Ascending aorta (tissue), 2 donors: Measurements from ENCODE around the gene TSFM. TPM values are rescaled to one million over a fixed set of nuclear protein-coding genes. Genes with fewer than 3 reads are reported as not detected.
A peak's percentile ranks its signal among the peaks of the same experiment; 100 is the strongest.

ENCODE experiments used
- DNase-seq, 2 donors: peaks; one replicate each; pipeline ENCODE4 v3.0.0-alpha.2; 2019; ENCODE audit warnings: low spot score in 2 of 2
- H3K27ac ChIP-seq, 2 donors: fragments of 200-600 bp; sonication (generic); one replicate each; pipeline ENCODE4 v1.5.1; 2016 to 2017; ENCODE audit warnings: mild to moderate bottlenecking in 1 of 2
- H3K27me3 ChIP-seq: fragments of 200-600 bp; sonication (generic); one replicate; pipeline ENCODE4 v1.5.1; 2017
- H3K36me3 ChIP-seq, 2 donors: fragments of 200-600 bp; sonication (generic); one replicate each; pipeline ENCODE4 v1.5.1; 2016
- H3K4me1 ChIP-seq, 2 donors: fragments of 200-600 bp; sonication (generic); one replicate each; pipeline ENCODE4 v1.5.1; 2016 to 2017; ENCODE audit warnings: mild to moderate bottlenecking in 1 of 2
- H3K4me3 ChIP-seq, 2 donors: fragments of 200-600 bp; sonication (generic); one replicate each; pipeline ENCODE4 v1.5.1; 2016 to 2017; ENCODE audit warnings: mild to moderate bottlenecking in 1 of 2
- H3K9me3 ChIP-seq, 2 donors: fragments of 200-600 bp; sonication (generic); one replicate each; pipeline ENCODE4 v1.5.1; 2016
- CTCF ChIP-seq, 3 experiments: fragments of 200-600 bp in 2 of 3; fragments of 450-650 bp in 1 of 3; sonication (generic) in 2 of 3; IDR thresholded peaks; one replicate each; pipeline ENCODE4 v1.5.1; 2016 to 2019; ENCODE audit warnings: antibody characterized with exemption in 3 of 3, mild to moderate bottlenecking in 1 of 3, moderate library complexity in 1 of 3
- intact Hi-C: fragments of 100-400 bp; cut with DNase I; formaldehyde crosslinking; loops from one replicate; pipeline ENCODE4 v1.15.1; 2023
- total RNA-seq: library from RNA; depleted of rRNA; stranded (reverse); fragments of >200 nt; gene quantifications from one replicate; pipeline ENCODE4 v1.1.0, GENCODE V29; 2016

The TSFM gene
- total RNA-seq, 1 donor from 2014 or later = 46.8 TPM

- TF ChIP-seq CTCF (IDR thresholded peaks at IDR 0.05) = no peak
- H3K4me1 ChIP-seq = peaks cover 0 to 4% of the 10 kb centered on the region in 2 donors
- H3K27me3 ChIP-seq = no peaks in the 10 kb centered on the region
- peak overlapping the region; percentile 15 to 38 for H3K27ac ChIP-seq
- H3K4me3 ChIP-seq = no peak overlapping the region
- intact Hi-C loops = no loop called here
- DNase-seq = no peak
- H3K9me3 ChIP-seq = no peaks in the 10 kb centered on the region
- peaks cover 83 to 94% of the 10 kb centered on the region in 2 donors for H3K36me3 ChIP-seq
Measured at GRCh38 chr12:57823131-57823907, 40.7 kb downstream of the TSFM start.

- no peak overlapping the region for H3K4me3 ChIP-seq
- peaks cover 0 to 6% of the 10 kb centered on the region in 2 donors for H3K4me1 ChIP-seq
- H3K36me3 ChIP-seq = peaks cover 90 to 94% of the 10 kb centered on the region in 2 donors
- TF ChIP-seq CTCF (IDR thresholded peaks at IDR 0.05) = no peak
- intact Hi-C loops = no loop called here
- H3K27me3 ChIP-seq = no peaks in the 10 kb centered on the region
- no peak overlapping the region for H3K27ac ChIP-seq
- H3K9me3 ChIP-seq = no peaks in the 10 kb centered on the region
- DNase-seq = no peak
Measured at GRCh38 chr12:57823908-57824640, 41.5 kb downstream of the TSFM start.

GRCh38 chr12:57825451-57825850, 42.9 kb downstream of the TSFM start:
- Histone ChIP-seq H3K4me3 (no peak overlapping the region), H3K27me3 (no peaks in the 10 kb centered on the region), H3K36me3 (peaks cover 84 to 90% of the 10 kb centered on the region in 2 donors), H3K9me3 (no peaks in the 10 kb centered on the region), H3K27ac (peak overlapping the region in 1 of 2 donors; percentile 3), H3K4me1 (peaks cover 2 to 20% of the 10 kb centered on the region in 2 donors)
- no peak for DNase-seq
- no peak for TF ChIP-seq CTCF (IDR thresholded peaks at IDR 0.05)
- intact Hi-C loops = no loop called here

GRCh38 chr12:57826400-57826799, 43.8 kb downstream of the TSFM start:
- TF ChIP-seq CTCF (IDR thresholded peaks at IDR 0.05) = no peak
- H3K27ac ChIP-seq = peak overlapping the region; percentile 0 to 37
- intact Hi-C loops = no loop called here
- H3K4me1 ChIP-seq = peaks cover 10 to 28% of the 10 kb centered on the region in 2 donors
- no peaks in the 10 kb centered on the region for H3K9me3 ChIP-seq
- no peaks in the 10 kb centered on the region for H3K27me3 ChIP-seq
- H3K4me3 ChIP-seq = no peak overlapping the region
- no peak for DNase-seq
- H3K36me3 ChIP-seq = peaks cover 80 to 81% of the 10 kb centered on the region in 2 donors

GRCh38 chr12:57826966-57827365, 44.4 kb downstream of the TSFM start:
- H3K4me3 ChIP-seq = no peak overlapping the region
- peak overlapping the region; percentile 0 to 37 for H3K27ac ChIP-seq
- no peaks in the 10 kb centered on the region for H3K27me3 ChIP-seq
- intact Hi-C loops = no loop called here
- no peak for DNase-seq
- no peak for TF ChIP-seq CTCF (IDR thresholded peaks at IDR 0.05)
- H3K36me3 ChIP-seq = peaks cover 74 to 75% of the 10 kb centered on the region in 2 donors
- H3K9me3 ChIP-seq = no peaks in the 10 kb centered on the region
- H3K4me1 ChIP-seq = peaks cover 10 to 33% of the 10 kb centered on the region in 2 donors
